ENCODE measurements around the gene TMEM273.

- no peak for TF ChIP-seq CTCF (conservative IDR thresholded peaks at IDR 0.05)
- TF ChIP-seq ZFX (IDR thresholded peaks at IDR 0.05), result no peak
These were observed 75.3 kb downstream of the TMEM273 start for GRCh38 chr10:49112851-49113250.

Measured in C4-2B (cell line).